T-helper 1 cell treated with Interleukin-12 subunit alpha and Interleukin-12 subunit beta and Interleukin-4 antibody, amounts not matched to agents 30 ng/mL and 1 ng/mL, for 36 hours (primary cell): ENCODE measurements around the gene OSBP2. TPM values are rescaled to one million over a fixed set of nuclear protein-coding genes. Genes with fewer than 3 reads are reported as not detected.
"Not testable (repeated sequence)": the region's sequence is repeated elsewhere in the genome, so short reads cannot be mapped to it uniquely, and the experiment has no call there.

ENCODE experiments used
- intact Hi-C: fragments of 100-400 bp; cut with micrococcal nuclease; formaldehyde crosslinking; loops from one replicate; pipeline ENCODE4 v1.15.1; 2024
- total RNA-seq: library from RNA; stranded (reverse); gene quantifications from 2 replicates; pipeline ENCODE4 v1.2.3, GENCODE V29; 2022

Gene OSBP2
- total RNA-seq, 1 donor from 2014 or later: 4.1 TPM

DNA sequence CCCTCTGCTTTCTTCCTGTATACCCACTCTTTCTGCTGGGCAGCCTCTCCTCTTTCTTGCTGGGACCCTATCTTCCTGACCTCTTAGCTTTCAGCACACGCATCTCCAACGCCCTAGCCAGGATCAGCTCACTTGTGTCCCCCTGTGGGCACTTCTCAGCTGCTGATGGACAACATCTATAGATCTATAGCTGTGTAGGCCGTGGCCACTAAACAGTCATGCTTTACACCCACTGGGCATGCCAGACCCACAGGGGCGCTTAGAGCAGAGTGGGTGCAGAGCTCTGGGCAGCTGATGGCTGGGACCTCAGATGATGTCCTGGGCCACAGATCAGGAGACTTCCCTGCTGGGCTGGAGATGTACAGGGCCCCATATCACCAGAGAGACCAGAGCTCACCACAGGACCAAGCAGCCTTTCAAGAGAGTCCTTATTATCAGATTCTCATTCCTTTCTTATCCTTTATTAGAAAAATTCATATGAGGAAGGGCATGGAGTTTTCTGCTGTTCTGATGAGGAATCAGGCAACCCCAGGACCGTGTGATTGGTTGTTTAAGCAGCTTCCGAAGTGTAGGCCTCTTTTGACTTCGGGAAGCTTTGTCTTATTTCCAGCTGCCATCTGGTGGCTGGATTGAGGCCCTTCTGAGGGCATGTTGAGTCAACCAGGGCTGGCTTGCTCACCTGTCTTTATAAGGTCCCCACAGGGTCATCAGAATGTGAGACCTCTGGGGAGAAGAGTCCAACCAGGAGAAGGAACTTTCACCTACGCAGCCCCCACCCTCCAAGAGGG is 60.5 kb downstream of the OSBP2 start:
- intact Hi-C loops: loop anchor here (1.0 to 5.0 kb wide), 5 partner anchors 44 to 364 kb away; partner anchors contain the start of gene DUSP18

DNA sequence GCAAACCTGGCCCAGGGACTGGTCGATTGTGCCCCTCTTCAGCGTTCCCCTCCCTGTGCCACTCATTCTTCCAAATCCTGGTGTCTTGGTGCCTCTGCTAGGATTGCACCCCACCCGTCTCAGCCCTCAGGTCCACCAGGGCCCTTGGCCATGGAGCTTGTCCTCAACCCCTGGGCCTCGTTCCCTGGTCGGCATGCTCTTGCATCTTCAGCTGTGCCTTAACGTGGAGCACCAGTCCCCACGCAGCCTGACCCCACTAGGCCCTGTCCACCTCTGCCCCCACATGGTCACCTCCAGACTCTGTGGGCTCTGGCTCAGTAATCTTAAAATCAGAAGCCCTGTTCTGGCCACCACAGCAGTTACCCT is 61.1 kb downstream of the OSBP2 start:
- intact Hi-C loops: loop anchor here (1.0 to 5.0 kb wide), 5 partner anchors 45 to 364 kb away; partner anchors contain the start of gene DUSP18

GRCh38 chr22:30763815-30764673 is 69.4 kb downstream of the OSBP2 start:
- intact Hi-C loops: loop anchor here (1.0 to 10.0 kb wide), 5 partner anchors 126 to 551 kb away; no protein-coding TSS in a partner anchor

- intact Hi-C loops: loop anchor here (10.0 kb wide), 1 partner anchor 547 kb away; no protein-coding TSS in a partner anchor
These were observed 73.0 kb downstream of the OSBP2 start for GRCh38 chr22:30767661-30768060.

- intact Hi-C loops: no loop called here
These were observed 76.0 kb downstream of the OSBP2 start for GRCh38 chr22:30770716-30771115.

DNA sequence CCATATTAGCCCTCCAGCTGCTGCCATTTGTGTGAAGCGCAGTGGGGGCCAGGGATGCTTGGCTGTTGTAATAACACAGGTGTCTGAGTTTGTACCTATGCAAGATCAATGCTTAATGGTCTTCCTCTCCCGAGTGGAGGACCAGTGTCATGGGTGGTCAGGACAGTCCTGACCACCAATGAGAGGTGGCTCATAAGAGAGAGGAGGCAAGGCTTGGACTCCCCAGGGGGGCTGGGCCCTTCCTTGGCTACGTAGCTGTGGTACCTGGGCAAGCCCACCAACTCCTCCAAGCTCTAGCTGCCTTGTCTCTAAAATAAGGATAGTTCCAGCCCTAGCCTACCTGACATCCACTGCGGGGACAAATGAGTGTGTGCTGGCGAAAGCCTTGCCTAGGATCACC is 79.2 kb downstream of the OSBP2 start:
- intact Hi-C loops: no loop called here

GRCh38 chr22:30774566-30774965 is 79.9 kb downstream of the OSBP2 start:
- intact Hi-C loops: no loop called here

- intact Hi-C loops: no loop called here
These were observed 81.8 kb downstream of the OSBP2 start for GRCh38 chr22:30776476-30776875.

GRCh38 chr22:30777146-30777545 is 82.5 kb downstream of the OSBP2 start:
- intact Hi-C loops: not testable (repeated sequence)

DNA sequence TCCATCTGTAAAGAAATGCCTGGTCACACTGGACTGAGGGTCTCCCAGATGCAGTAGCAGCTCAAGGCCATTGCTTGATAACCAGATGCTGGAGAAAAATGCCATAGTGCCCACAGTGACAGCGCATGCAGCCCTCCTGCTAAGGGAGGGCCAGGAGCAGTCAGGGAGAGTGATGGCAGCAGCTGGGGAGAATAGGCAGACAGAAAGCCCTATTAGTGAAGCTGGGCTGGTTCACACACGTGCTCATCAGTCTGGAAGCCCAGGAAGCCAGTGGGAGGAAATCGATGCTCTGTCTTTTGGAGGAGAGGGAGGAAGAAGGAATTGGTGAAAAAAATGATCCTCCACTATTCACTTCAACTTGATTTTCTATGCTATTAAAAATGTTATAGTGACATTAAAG is 82.9 kb downstream of the OSBP2 start:
- intact Hi-C loops: no loop called here

- intact Hi-C loops: no loop called here
These were observed 83.6 kb downstream of the OSBP2 start for GRCh38 chr22:30778261-30778660.

- intact Hi-C loops: no loop called here
These were observed 85.4 kb downstream of the OSBP2 start for GRCh38 chr22:30780026-30780425.

- intact Hi-C loops: no loop called here
These were observed 86.7 kb downstream of the OSBP2 start for GRCh38 chr22:30781271-30781875.

GRCh38 chr22:30782613-30783012 is 87.9 kb downstream of the OSBP2 start:
- intact Hi-C loops: no loop called here

- intact Hi-C loops: no loop called here
These were observed 88.3 kb downstream of the OSBP2 start for GRCh38 chr22:30783021-30783420.

DNA sequence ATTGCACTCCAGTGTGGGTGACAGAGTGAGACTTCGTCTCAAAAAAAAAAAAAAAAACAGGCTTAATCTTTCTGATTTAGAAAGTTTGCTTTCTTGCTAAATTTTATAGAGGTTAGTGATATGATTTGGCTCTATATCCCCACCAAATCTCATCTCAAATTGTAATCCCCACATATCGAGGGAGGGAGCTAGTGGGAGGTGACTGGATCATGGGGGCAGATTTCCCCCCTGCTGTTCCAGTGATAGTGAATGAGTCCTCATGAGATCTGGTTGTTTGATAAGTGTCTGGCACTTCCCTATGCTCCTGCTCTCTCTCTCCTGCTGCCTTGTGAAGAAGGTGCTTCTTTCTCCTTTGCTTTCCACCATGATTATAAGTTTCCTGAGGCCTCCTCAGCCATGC is 90.9 kb downstream of the OSBP2 start:
- intact Hi-C loops: no loop called here

DNA sequence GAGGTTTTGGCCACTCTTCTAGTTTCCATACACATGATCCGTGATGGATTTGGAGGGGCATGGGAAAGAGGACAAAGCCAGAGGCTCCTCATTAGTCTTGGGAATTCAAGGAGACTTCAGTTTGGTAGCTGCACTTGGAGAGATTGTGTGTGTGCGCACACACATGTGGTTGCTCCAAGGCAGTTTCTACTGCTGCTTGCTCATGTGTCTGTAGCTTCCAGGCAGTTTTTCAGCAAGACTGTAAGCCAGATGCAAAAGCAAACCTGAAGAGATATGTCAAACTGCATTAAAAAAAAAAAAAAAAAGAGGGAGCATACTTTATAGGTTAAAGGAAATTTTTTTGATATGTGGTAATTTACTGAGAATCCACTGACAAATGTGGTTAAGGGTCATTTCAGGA is 95.7 kb downstream of the OSBP2 start:
- intact Hi-C loops: no loop called here

- intact Hi-C loops: no loop called here
These were observed 97.8 kb downstream of the OSBP2 start for GRCh38 chr22:30792456-30792855.

- intact Hi-C loops: no loop called here
These were observed 100.4 kb downstream of the OSBP2 start for GRCh38 chr22:30795118-30795517.

GRCh38 chr22:30801695-30802094 is 107.0 kb downstream of the OSBP2 start:
- intact Hi-C loops: loop anchor here (2.0 to 5.0 kb wide), 2 partner anchors 121 to 167 kb away; partner anchors contain the start of gene SLC35E4
